ENCODE data around the gene CCDC8.

The CCDC8 gene

DNA sequence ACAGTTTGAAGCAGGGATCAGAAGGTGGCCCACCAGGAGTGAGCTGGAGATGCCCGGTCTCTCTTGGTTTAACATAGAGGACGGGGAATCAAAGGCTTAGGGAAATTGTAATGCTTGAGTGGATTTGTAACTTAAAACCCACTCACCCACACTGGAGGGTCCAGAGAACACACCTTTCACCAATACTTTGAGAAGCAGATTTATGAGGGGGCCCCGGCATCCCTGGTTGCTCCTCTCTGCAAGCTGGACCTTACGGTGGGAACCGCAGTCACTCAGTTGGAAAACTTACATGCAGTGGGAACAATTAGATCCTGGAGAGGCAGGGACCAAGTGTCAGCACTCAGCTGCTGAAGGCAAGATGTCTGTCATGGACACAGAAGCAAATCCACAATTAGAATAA is 45.9 kb downstream of the CCDC8 start:
- no peak for DNase-seq (ENCODE audit: low read depth, low spot score)
- H3K4me3 ChIP-seq (ENCODE audit: low read depth, low read length): no peak overlapping the region
- TF ChIP-seq, protein P1, sequence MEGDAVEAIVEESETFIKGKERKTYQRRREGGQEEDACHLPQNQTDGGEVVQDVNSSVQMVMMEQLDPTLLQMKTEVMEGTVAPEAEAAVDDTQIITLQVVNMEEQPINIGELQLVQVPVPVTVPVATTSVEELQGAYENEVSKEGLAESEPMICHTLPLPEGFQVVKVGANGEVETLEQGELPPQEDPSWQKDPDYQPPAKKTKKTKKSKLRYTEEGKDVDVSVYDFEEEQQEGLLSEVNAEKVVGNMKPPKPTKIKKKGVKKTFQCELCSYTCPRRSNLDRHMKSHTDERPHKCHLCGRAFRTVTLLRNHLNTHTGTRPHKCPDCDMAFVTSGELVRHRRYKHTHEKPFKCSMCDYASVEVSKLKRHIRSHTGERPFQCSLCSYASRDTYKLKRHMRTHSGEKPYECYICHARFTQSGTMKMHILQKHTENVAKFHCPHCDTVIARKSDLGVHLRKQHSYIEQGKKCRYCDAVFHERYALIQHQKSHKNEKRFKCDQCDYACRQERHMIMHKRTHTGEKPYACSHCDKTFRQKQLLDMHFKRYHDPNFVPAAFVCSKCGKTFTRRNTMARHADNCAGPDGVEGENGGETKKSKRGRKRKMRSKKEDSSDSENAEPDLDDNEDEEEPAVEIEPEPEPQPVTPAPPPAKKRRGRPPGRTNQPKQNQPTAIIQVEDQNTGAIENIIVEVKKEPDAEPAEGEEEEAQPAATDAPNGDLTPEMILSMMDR (IDR thresholded peaks at IDR 0.05; ENCODE audit: insufficient read depth, low read length, missing control alignments): no peak
- ChIA-PET POLR2A (no interaction called here), CTCF (interaction anchor here (1.2 kb wide), 1 partner anchor 174 kb away, joined by 3 read pairs; no protein-coding TSS in a partner anchor)

DNA sequence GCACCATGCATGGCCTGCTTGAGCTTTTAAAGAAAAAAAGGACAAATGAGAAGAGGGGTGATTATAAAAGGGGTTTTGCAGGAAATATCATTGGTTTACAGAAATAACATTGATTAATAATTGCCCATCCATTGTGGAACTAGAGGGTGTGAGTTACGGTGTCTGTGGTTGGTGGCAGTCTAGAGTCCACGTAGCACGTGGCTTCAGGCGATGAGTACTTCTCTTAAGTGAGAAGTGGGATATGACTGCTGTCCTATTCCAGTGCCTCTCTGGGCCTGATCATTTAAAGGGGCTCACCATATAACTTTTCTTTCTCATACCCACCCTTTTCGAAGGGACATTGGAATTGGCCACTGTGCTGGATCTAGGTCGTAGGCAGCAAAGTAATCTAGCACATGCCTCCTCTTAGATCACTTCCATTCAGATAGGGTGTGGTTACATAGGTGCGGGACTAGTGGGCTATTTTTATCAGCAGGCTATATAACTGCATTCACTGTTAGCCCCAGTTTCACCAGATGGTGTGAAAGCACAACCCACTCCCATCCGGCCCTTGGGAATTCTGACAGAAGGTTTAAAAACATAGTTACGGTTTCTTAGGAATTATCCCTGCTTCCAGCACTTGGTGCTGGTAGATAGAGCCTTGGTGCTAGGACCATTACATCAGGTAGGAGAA is 46.6 kb downstream of the CCDC8 start:
- TF ChIP-seq, protein P1 (IDR thresholded peaks at IDR 0.05; ENCODE audit: insufficient read depth, low read length, missing control alignments): no peak
- no peak overlapping the region for H3K4me3 ChIP-seq (ENCODE audit: low read depth, low read length)
- DNase-seq (ENCODE audit: low read depth, low spot score): no peak
- ChIA-PET POLR2A (no interaction called here), CTCF (interaction anchor here (1.1 to 1.2 kb wide), 2 partner anchors 28 to 175 kb away, joined by 3 to 4 read pairs; no protein-coding TSS in a partner anchor)

DNA sequence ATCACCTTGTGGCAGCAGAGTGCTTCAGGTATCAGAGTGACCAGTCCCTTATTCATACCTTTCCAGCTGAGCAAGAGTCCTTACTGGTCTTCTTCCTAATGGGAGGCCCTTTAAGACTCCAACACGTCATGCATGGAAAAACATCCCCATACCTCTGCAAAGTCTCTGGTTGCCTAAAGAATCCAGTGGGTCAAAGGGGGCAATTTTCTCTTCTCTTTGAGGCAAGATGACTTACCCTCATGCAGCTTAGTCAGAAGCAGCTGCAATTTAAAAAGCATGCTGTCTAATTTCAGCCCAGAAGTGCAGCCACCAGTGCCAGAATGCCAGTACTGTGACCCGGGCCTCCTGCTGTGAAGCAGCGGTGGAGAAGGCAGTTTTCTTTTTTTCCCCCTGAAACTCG is 47.8 kb downstream of the CCDC8 start:
- CTCF ChIA-PET: interaction anchor here (1.1 kb wide), 1 partner anchor 30 kb away, joined by 4 read pairs; no protein-coding TSS in a partner anchor
- TF ChIP-seq, protein P1 (IDR thresholded peaks at IDR 0.05; ENCODE audit: insufficient read depth, low read length, missing control alignments): no peak
- no peak for DNase-seq (ENCODE audit: low read depth, low spot score)
- POLR2A ChIA-PET: no interaction called here
- no peak overlapping the region for H3K4me3 ChIP-seq (ENCODE audit: low read depth, low read length)

DNA sequence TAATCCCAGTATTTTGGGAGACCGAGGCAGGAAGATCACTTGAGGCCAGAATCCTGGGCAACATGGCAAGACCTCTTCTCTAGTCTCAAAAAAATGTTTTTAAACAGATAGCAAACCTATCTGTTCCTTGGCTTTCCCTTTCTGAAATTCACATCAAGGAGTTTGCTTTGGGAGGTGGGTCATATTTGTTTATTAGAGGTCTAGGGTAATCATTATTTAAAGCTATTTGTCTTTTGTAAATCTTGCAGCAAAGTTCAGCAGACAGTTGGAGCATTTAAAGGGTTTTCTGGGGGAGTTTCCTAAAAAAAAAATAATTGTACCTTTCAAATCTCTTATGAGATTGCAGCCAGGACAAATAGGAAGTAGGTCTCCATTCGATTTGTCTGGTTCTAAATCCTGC is 49.0 kb downstream of the CCDC8 start:
- POLR2A ChIA-PET: no interaction called here
- H3K4me3 ChIP-seq (ENCODE audit: low read depth, low read length): no peak overlapping the region
- TF ChIP-seq, protein P1 (IDR thresholded peaks at IDR 0.05; ENCODE audit: insufficient read depth, low read length, missing control alignments): no peak
- CTCF ChIA-PET: interaction anchor here (0.5 to 2.0 kb wide), 6 partner anchors 8 to 39 kb away, joined by 3 to 7 read pairs (median 3); partner anchors contain the start of gene PPP5C
- no peak for DNase-seq (ENCODE audit: low read depth, low spot score)

DNA sequence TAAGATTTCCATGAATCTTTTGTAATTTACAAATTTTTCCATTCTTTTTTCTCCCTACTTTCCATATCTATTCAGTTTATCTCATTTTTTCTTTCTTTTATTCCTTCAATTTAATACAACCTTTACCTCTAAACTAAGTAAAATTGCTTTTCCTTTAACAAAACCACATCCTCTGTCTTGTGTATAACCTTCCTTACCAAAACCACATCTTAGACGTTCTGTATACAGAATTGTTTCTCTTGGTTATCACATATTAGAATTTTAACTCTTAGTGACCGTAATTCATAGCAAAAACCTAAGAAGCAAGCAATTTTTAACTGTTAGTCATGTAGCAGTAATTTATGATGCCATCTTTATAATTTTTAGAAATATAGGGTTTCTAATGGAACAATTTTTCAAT is 51.4 kb downstream of the CCDC8 start:
- ChIA-PET POLR2A (no interaction called here), CTCF (interaction anchor here (0.9 to 1.6 kb wide), 4 partner anchors 8 to 105 kb away, joined by 4 to 7 read pairs (median 6); no protein-coding TSS in a partner anchor)
- H3K4me3 ChIP-seq (ENCODE audit: low read depth, low read length): no peak overlapping the region
- DNase-seq (ENCODE audit: low read depth, low spot score): no peak
- TF ChIP-seq, protein P1 (IDR thresholded peaks at IDR 0.05; ENCODE audit: insufficient read depth, low read length, missing control alignments): no peak

All from AG04449 (cell line).